ENCODE measurements around the gene LYSMD3.

- TF ChIP-seq CTCF (IDR thresholded peaks at IDR 0.05) (no peak), POLR2A (IDR thresholded peaks at IDR 0.05) (no peak), POLR2AphosphoS5 (IDR thresholded peaks at IDR 0.05) (no peak)
These were observed 13.6 kb upstream of the LYSMD3 start for GRCh38 chr5:90542827-90543519.
